Endodermal cell (in vitro differentiated cells): Measurements from ENCODE around the gene KCNC1. TPM values are rescaled to one million over a fixed set of nuclear protein-coding genes. Genes with fewer than 3 reads are reported as not detected.
A peak's percentile ranks its signal among the peaks of the same experiment; 100 is the strongest.

Source experiments
- DNase-seq: peaks from one replicate; pipeline ENCODE4 v3.0.0-alpha.2; 2017
- H3K27ac ChIP-seq: 2 replicates; pipeline ENCODE4 v1.5.1; 2013; ENCODE audit warnings: mild to moderate bottlenecking, low read depth, low read length, moderate library complexity
- H3K27me3 ChIP-seq: 2 replicates; pipeline ENCODE4 v1.6.1; 2013; ENCODE audit warnings: mild to moderate bottlenecking, low read length, moderate library complexity; ENCODE audit not compliant: insufficient read depth, control insufficient read depth, poor library complexity, severe bottlenecking
- H3K36me3 ChIP-seq: 2 replicates; pipeline ENCODE4 v1.7.0; 2013; ENCODE audit warnings: mild to moderate bottlenecking, low read length, moderate library complexity; ENCODE audit not compliant: control insufficient read depth, insufficient read depth
- H3K4me1 ChIP-seq: one replicate; pipeline ENCODE4 v1.7.0; 2013; ENCODE audit warnings: low read length; ENCODE audit not compliant: control insufficient read depth, insufficient read depth
- H3K4me3 ChIP-seq: 2 replicates; pipeline ENCODE4 v1.5.1; 2013; ENCODE audit warnings: mild to moderate bottlenecking, low read length, moderate library complexity
- H3K9ac ChIP-seq: 2 replicates; pipeline ENCODE4 v1.6.1; 2013; ENCODE audit warnings: mild to moderate bottlenecking, low read length, moderate library complexity; ENCODE audit not compliant: poor library complexity, severe bottlenecking; ENCODE audit errors: extremely low read depth
- H3K9me3 ChIP-seq: 2 replicates; pipeline ENCODE4 v1.6.1; 2013; ENCODE audit warnings: mild to moderate bottlenecking, low read length, moderate library complexity; ENCODE audit not compliant: control insufficient read depth
- H3K27ac Mint-ChIP-seq: 2 replicates; pipeline ENCODE4 v1.8.0; 2020; ENCODE audit warnings: mixed read lengths
- H3K27me3 Mint-ChIP-seq: 2 replicates; pipeline ENCODE4 v1.8.0; 2021; ENCODE audit warnings: mild to moderate bottlenecking, mixed read lengths; ENCODE audit not compliant: insufficient read depth
- H3K36me3 Mint-ChIP-seq: 2 replicates; pipeline ENCODE4 v1.8.0; 2020; ENCODE audit warnings: low read depth, mixed read lengths
- H3K4me1 Mint-ChIP-seq: 2 replicates; pipeline ENCODE4 v1.8.0; 2020; ENCODE audit warnings: mixed read lengths
- H3K4me3 Mint-ChIP-seq: 2 replicates; pipeline ENCODE4 v1.8.0; 2020; ENCODE audit warnings: mild to moderate bottlenecking, moderate library complexity, mixed read lengths
- H3K9me3 Mint-ChIP-seq: 2 replicates; pipeline ENCODE4 v1.8.0; 2020; ENCODE audit warnings: mild to moderate bottlenecking, mixed read lengths
- CTCF ChIP-seq: fragments of 200-600 bp; sonication (generic); conservative IDR thresholded peaks from 2 replicates; pipeline ENCODE4 v1.5.0; 2021; ENCODE audit warnings: antibody characterized with exemption, mild to moderate bottlenecking
- WGBS, 2 experiments: methylation state at CpG; one replicate each; pipeline versions ENCODE4 v1.1.5 to v1.1.7; 2013; ENCODE audit warnings: missing lambda C conversion rate in 2 of 2, mixed read lengths in 1 of 2; ENCODE audit not compliant: insufficient coverage in 1 of 2, insufficient read length in 1 of 2; 5-methylcytosine and 5-hydroxymethylcytosine counted together
- total RNA-seq, 2 donors: library from RNA; stranded (reverse); fragmentation: NEBNext Ultra II Directional in 1 of 2; extraction: Animal tissue kit (Norgen Biotek cat#: 25700) in 1 of 2; gene quantifications; 2 replicates in 1 of 2; 3 replicates in 1 of 2; pipeline ENCODE4 v1.2.1, GENCODE V29; 2021

KCNC1 gene
- total RNA-seq, 2 donors from 2014 or later, result not detected

GRCh38 chr11:17707830-17708229 lies 26.8 kb upstream of the KCNC1 start:
- DNase-seq, result no peak
- H3K9me3 ChIP-seq, result peaks cover 10% of the 10 kb centered on the region
- Mint-ChIP-seq H3K36me3 (no peaks in the 10 kb centered on the region), H3K4me3 (no peak overlapping the region), H3K4me1 (peaks cover 4% of the 10 kb centered on the region), H3K27ac (no peak overlapping the region), H3K27me3 (peaks cover 13% of the 10 kb centered on the region), H3K9me3 (peaks cover 12% of the 10 kb centered on the region)
- H3K27ac ChIP-seq, result no peak overlapping the region
- H3K36me3 ChIP-seq, result no peaks in the 10 kb centered on the region
- peaks cover 67% of the 10 kb centered on the region for H3K27me3 ChIP-seq
- H3K4me3 ChIP-seq, result no peak overlapping the region
- no peak overlapping the region for H3K9ac ChIP-seq
- no peak for TF ChIP-seq CTCF
- no peaks in the 10 kb centered on the region for H3K4me1 ChIP-seq
- WGBS, 2 experiments, result 76 to 100% methylated on average over 1 to 4 of the region's 4 CpGs

- H3K4me1 Mint-ChIP-seq, result peaks cover 4% of the 10 kb centered on the region
- H3K4me3 Mint-ChIP-seq, result no peak overlapping the region
- Histone ChIP-seq H3K4me3 (no peak overlapping the region), H3K36me3 (no peaks in the 10 kb centered on the region), H3K27ac (no peak overlapping the region), H3K9me3 (no peaks in the 10 kb centered on the region), H3K4me1 (no peaks in the 10 kb centered on the region), H3K27me3 (peaks cover 88% of the 10 kb centered on the region), H3K9ac (no peak overlapping the region)
- no peak for DNase-seq
- no peaks in the 10 kb centered on the region for H3K9me3 Mint-ChIP-seq
- WGBS, 2 experiments, result 40 to 52% methylated on average over 2 to 4 of the region's 4 CpGs
- no peak overlapping the region for H3K27ac Mint-ChIP-seq
- H3K27me3 Mint-ChIP-seq, result no peaks in the 10 kb centered on the region
- no peak for TF ChIP-seq CTCF
- no peaks in the 10 kb centered on the region for H3K36me3 Mint-ChIP-seq
These were observed 22.7 kb upstream of the KCNC1 start for GRCh38 chr11:17711836-17712235.

GRCh38 chr11:17713851-17714250 lies 20.7 kb upstream of the KCNC1 start:
- H3K9me3 Mint-ChIP-seq, result no peaks in the 10 kb centered on the region
- Histone ChIP-seq H3K9me3 (no peaks in the 10 kb centered on the region), H3K36me3 (no peaks in the 10 kb centered on the region), H3K27ac (no peak overlapping the region), H3K4me3 (no peak overlapping the region), H3K4me1 (no peaks in the 10 kb centered on the region), H3K9ac (no peak overlapping the region), H3K27me3 (peaks cover 100% of the 10 kb centered on the region)
- H3K27ac Mint-ChIP-seq, result no peak overlapping the region
- WGBS, 2 experiments, result 0% methylated on average over 1 of the region's 1 CpG; no CpG with 5 or more reads in 1 of the 2 experiments
- H3K4me1 Mint-ChIP-seq, result peaks cover 5% of the 10 kb centered on the region
- H3K4me3 Mint-ChIP-seq, result no peak overlapping the region
- H3K36me3 Mint-ChIP-seq, result no peaks in the 10 kb centered on the region
- peak; percentile 35 for DNase-seq
- no peak for TF ChIP-seq CTCF
- H3K27me3 Mint-ChIP-seq, result no peaks in the 10 kb centered on the region
